ENCODE data around the gene HELZ2.

The HELZ2 gene

GRCh38 chr20:63582382-63583063 is 8.5 kb upstream of the HELZ2 start:
- peaks cover 5% of the 10 kb centered on the region for H3K36me3 Mint-ChIP-seq (ENCODE audit: low read depth)
- H3K4me3 Mint-ChIP-seq = no peak overlapping the region
- peak overlapping the region; percentile 71 for H3K27ac Mint-ChIP-seq
- no peak for TF ChIP-seq CTCF (IDR thresholded peaks at IDR 0.05)
- H3K27me3 Mint-ChIP-seq (ENCODE audit: low read depth, poor library complexity) = peaks cover 13% of the 10 kb centered on the region
- no peaks in the 10 kb centered on the region for H3K9me3 Mint-ChIP-seq
- DNase-seq = no peak
- H3K4me1 Mint-ChIP-seq = peaks cover 26% of the 10 kb centered on the region

GRCh38 chr20:63580796-63581461 is 6.9 kb upstream of the HELZ2 start:
- Mint-ChIP-seq H3K4me1 (peaks cover 25% of the 10 kb centered on the region), H3K9me3 (no peaks in the 10 kb centered on the region), H3K27ac (no peak overlapping the region), H3K4me3 (no peak overlapping the region), H3K36me3 (ENCODE audit: low read depth) (no peaks in the 10 kb centered on the region), H3K27me3 (ENCODE audit: low read depth, poor library complexity) (peaks cover 15% of the 10 kb centered on the region)
- peak; percentile 30 for TF ChIP-seq CTCF (IDR thresholded peaks at IDR 0.05)
- DNase-seq = peak; percentile 37

- Mint-ChIP-seq H3K9me3 (no peaks in the 10 kb centered on the region), H3K4me1 (peaks cover 25% of the 10 kb centered on the region), H3K4me3 (no peak overlapping the region), H3K27ac (no peak overlapping the region), H3K36me3 (ENCODE audit: low read depth) (no peaks in the 10 kb centered on the region), H3K27me3 (ENCODE audit: low read depth, poor library complexity) (peaks cover 15% of the 10 kb centered on the region)
- no peak for TF ChIP-seq CTCF (IDR thresholded peaks at IDR 0.05)
- no peak for DNase-seq
Measured at GRCh38 chr20:63579017-63579694, 5.1 kb upstream of the HELZ2 start.

- H3K27ac Mint-ChIP-seq = no peak overlapping the region
- no peaks in the 10 kb centered on the region for H3K9me3 Mint-ChIP-seq
- peaks cover 15% of the 10 kb centered on the region for H3K27me3 Mint-ChIP-seq (ENCODE audit: low read depth, poor library complexity)
- no peak for TF ChIP-seq CTCF (IDR thresholded peaks at IDR 0.05)
- no peak overlapping the region for H3K4me3 Mint-ChIP-seq
- DNase-seq = no peak
- no peaks in the 10 kb centered on the region for H3K36me3 Mint-ChIP-seq (ENCODE audit: low read depth)
- peaks cover 20% of the 10 kb centered on the region for H3K4me1 Mint-ChIP-seq
Measured at GRCh38 chr20:63578224-63579016, 4.4 kb upstream of the HELZ2 start.

GRCh38 chr20:63577317-63577894 is 3.4 kb upstream of the HELZ2 start:
- Mint-ChIP-seq H3K4me3 (no peak overlapping the region), H3K9me3 (no peaks in the 10 kb centered on the region), H3K4me1 (peaks cover 12% of the 10 kb centered on the region), H3K36me3 (ENCODE audit: low read depth) (no peaks in the 10 kb centered on the region), H3K27ac (no peak overlapping the region), H3K27me3 (ENCODE audit: low read depth, poor library complexity) (peaks cover 15% of the 10 kb centered on the region)
- TF ChIP-seq CTCF (IDR thresholded peaks at IDR 0.05) = no peak
- DNase-seq = no peak
